Measurements from ENCODE around the gene MAPT.

The MAPT gene

GRCh38 chr17:45877467-45877866, 16.9 kb upstream of the MAPT start (continued):
- TF ChIP-seq TSHZ2 (CRISPR knock-in tag; IDR thresholded peaks at IDR 0.05) (no peak), SNAI2 (CRISPR knock-in tag; IDR thresholded peaks at IDR 0.05) (no peak), POU6F1 (CRISPR knock-in tag; IDR thresholded peaks at IDR 0.05; ENCODE audit: borderline replicate concordance, low read depth) (no peak)

GRCh38 chr17:45883063-45883462, 11.3 kb upstream of the MAPT start:
- no peak for ATAC-seq
- TF ChIP-seq CSDC2 (CRISPR knock-in tag; IDR thresholded peaks at IDR 0.05) = no peak
- no peak for TF ChIP-seq RARB (CRISPR knock-in tag; IDR thresholded peaks at IDR 0.05)
- no peak for TF ChIP-seq ZFP3 (CRISPR knock-in tag; IDR thresholded peaks at IDR 0.05)
- TF ChIP-seq ZC3H10 (CRISPR knock-in tag; IDR thresholded peaks at IDR 0.05) = no peak
- TF ChIP-seq OSR1 (CRISPR knock-in tag; IDR thresholded peaks at IDR 0.05) = no peak
- no peak for TF ChIP-seq BACH2 (CRISPR knock-in tag; IDR thresholded peaks at IDR 0.05; ENCODE audit: borderline replicate concordance)
- no peak for TF ChIP-seq TSHZ2 (CRISPR knock-in tag; IDR thresholded peaks at IDR 0.05)
- TF ChIP-seq GLIS3 (CRISPR knock-in tag; IDR thresholded peaks at IDR 0.05) = no peak
- TF ChIP-seq CREB5 (CRISPR knock-in tag; IDR thresholded peaks at IDR 0.05; ENCODE audit: low read depth) = no peak
- no peak for TF ChIP-seq TOX (CRISPR knock-in tag; IDR thresholded peaks at IDR 0.05; ENCODE audit: borderline replicate concordance)
- TF ChIP-seq CSRNP3 (CRISPR knock-in tag; IDR thresholded peaks at IDR 0.05) = no peak
- TF ChIP-seq TCF4 (CRISPR knock-in tag; IDR thresholded peaks at IDR 0.05; ENCODE audit: borderline replicate concordance) = no peak
- TF ChIP-seq POU6F1 (CRISPR knock-in tag; IDR thresholded peaks at IDR 0.05; ENCODE audit: borderline replicate concordance, low read depth) = no peak
- TF ChIP-seq ZFP30 (CRISPR knock-in tag; IDR thresholded peaks at IDR 0.05) = no peak
- TF ChIP-seq ARNTL (CRISPR knock-in tag; IDR thresholded peaks at IDR 0.05; ENCODE audit: borderline replicate concordance, low read depth) = no peak
- no peak for TF ChIP-seq ZNF565 (CRISPR knock-in tag; conservative IDR thresholded peaks at IDR 0.05; ENCODE audit: low read depth)
- no peak for TF ChIP-seq SNAI2 (CRISPR knock-in tag; IDR thresholded peaks at IDR 0.05)
- no peak for TF ChIP-seq PPARA (CRISPR knock-in tag; IDR thresholded peaks at IDR 0.05; ENCODE audit: borderline replicate concordance)
- no peak for TF ChIP-seq ZNF8 (CRISPR knock-in tag; IDR thresholded peaks at IDR 0.05)
- no peak for TF ChIP-seq ISL1 (CRISPR knock-in tag; IDR thresholded peaks at IDR 0.05)

Data from SK-N-SH treated with all-trans-retinoic acid at 6 μM for 48 hours (cell line).